Astrocyte of the hippocampus (primary cell): ENCODE results near the gene TMEM42.
A peak's percentile ranks its signal among the peaks of the same experiment; 100 is the strongest.

ENCODE experiments used
- DNase-seq: peaks from one replicate; pipeline ENCODE4 v3.0.0; 2011; ENCODE audit warnings: low read depth, low spot score

Gene TMEM42

GRCh38 chr3:44910693-44911092 is 49.0 kb downstream of the TMEM42 start:
- no peak for DNase-seq

DNA sequence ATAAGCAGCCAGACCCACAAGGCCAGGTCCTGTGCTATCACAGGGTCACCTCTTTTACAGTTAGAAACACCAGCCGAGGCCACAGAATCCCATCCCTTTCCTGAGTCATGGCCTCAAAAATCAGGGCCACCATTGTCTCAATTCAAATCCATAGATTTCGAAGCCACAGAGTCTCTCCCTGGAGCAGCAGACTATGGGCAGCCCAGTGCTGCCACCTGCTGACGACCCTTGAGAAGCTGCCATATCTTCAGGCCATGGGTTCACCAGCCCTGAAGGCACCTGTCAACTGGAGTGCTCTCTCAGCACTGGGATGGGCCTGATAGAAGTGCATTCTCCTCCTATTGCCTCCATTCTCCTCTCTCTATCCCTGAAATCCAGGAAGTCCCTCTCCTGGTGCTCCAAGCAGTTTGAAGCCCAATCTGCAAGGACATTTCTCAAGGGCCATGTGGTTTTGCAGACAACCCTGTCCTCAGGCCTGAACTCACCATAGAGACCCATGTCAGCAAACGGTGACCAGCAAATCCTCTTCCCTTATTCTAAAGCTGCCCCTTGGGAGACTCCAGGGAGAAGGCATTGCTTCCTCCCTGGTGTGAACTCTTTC is 52.3 kb downstream of the TMEM42 start:
- DNase-seq, result peak; percentile 79

DNA sequence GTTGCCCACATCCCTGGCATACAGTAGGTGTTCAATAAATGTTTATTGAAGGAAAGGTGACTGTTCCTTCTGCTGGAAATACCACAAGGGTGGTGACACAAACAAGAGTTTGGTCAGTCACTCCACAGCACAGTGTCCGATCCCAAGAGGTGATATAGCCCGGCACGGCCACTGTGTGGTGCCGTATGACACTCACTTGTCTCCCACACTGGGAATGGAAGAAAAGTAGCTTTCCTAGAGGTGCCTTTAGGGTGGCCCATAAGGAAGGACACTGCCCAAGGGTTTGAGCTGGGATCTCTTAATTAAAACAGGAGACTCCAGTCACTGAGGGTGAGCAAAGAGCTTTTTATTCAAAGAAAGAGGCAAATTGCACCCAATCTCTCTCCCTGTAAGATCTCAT is 53.2 kb downstream of the TMEM42 start:
- no peak for DNase-seq
